Astrocyte of the cerebellum (primary cell): ENCODE measurements around the gene TXNDC11.

Experiments
- DNase-seq: peaks from one replicate; pipeline ENCODE4 v3.0.0-alpha.2; 2011; ENCODE audit warnings: low read depth
- H3K4me3 ChIP-seq: 2 replicates; pipeline ENCODE4 v1.5.1; 2011; ENCODE audit warnings: mild to moderate bottlenecking, low read depth, low read length, moderate library complexity
- in situ Hi-C: cut with HindIII; loops from 2 replicates; pipeline ENCODE4 v1.10.0; 2017; ENCODE audit warnings: low sequenced_read_pairs
- TF ChIP-seq, protein P1 (sequence below): IDR thresholded peaks from 2 replicates; pipeline ENCODE4 v1.5.1; 2012; ENCODE audit warnings: low read length, low read depth, moderate library complexity, mild to moderate bottlenecking; ENCODE audit errors: missing control alignments

TXNDC11 gene

DNA sequence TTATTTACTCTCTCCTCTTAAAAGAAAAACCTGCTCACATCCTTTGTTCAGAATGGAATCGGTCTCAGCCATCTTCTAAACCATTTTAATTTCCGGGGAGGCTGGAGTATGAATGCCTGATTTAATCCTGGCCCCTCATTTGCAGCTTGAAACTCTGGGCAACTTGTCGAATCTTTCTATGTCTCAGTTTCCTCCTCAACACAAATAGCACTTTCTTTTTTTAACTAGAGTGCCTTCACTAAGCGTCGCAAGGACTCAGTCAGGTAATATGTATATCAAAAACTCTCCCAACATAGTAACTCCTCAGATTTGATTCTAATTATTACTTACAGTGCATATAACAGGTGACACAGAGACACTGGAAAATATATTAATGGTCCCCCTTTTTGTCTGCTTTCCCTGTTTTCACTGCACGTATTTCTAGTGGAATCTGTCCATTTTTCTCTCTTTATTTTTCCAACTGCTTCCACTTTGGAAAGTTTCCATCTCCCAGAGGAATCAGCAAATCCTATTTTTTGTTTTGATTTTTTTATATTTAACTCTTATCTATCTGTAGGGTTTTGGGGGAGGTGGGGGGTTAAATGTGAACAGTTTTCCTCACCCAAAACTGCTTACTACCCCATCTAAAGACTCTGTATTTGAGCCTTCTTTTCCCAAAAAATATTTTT lies 55.8 kb downstream of the TXNDC11 start:
- in situ Hi-C loops, result no loop called here
- TF ChIP-seq, protein P1, sequence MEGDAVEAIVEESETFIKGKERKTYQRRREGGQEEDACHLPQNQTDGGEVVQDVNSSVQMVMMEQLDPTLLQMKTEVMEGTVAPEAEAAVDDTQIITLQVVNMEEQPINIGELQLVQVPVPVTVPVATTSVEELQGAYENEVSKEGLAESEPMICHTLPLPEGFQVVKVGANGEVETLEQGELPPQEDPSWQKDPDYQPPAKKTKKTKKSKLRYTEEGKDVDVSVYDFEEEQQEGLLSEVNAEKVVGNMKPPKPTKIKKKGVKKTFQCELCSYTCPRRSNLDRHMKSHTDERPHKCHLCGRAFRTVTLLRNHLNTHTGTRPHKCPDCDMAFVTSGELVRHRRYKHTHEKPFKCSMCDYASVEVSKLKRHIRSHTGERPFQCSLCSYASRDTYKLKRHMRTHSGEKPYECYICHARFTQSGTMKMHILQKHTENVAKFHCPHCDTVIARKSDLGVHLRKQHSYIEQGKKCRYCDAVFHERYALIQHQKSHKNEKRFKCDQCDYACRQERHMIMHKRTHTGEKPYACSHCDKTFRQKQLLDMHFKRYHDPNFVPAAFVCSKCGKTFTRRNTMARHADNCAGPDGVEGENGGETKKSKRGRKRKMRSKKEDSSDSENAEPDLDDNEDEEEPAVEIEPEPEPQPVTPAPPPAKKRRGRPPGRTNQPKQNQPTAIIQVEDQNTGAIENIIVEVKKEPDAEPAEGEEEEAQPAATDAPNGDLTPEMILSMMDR, result no peak
- DNase-seq, result no peak

DNA sequence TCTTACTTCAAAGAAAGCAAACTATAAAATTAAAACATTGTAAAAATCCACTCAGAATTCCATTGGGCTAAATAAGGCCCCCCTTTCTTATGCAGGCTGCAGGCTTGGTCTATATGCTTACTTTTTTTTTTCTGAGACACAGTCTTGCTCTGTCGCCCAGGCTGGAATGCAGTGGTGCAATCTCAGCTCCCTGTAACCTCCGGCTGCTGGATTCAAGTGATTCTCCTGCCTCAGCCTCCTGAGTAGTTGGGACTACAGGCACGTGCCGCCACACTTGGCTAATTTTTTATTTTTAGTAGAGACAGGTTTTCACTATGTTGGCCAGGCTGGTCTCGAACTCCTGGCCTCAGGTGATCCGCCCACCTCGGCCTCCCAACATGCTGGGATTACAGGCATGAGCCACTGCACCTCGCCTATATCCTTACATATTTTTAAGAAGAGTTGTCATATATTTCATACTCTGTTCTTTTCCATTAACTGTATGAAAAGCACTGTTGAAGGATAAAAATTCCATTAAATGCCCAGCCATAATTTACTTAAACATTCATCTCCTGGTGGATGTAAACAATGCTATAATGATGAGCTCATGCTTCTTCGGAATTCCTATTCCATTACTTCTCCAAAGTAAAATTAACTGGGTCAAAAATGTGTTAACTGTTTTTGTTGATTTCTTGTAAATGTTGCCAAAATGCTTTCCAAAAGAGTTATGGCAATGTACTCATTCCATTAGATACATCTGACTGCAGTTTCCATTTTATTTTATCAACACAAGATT lies 56.6 kb downstream of the TXNDC11 start:
- DNase-seq, result no peak
- in situ Hi-C loops, result no loop called here
- TF ChIP-seq, protein P1, result no peak
- H3K4me3 ChIP-seq, result no peak overlapping the region

More for the DNA sequence above, 55.8 kb downstream of the TXNDC11 start:
- H3K4me3 ChIP-seq, result no peak overlapping the region

DNA sequence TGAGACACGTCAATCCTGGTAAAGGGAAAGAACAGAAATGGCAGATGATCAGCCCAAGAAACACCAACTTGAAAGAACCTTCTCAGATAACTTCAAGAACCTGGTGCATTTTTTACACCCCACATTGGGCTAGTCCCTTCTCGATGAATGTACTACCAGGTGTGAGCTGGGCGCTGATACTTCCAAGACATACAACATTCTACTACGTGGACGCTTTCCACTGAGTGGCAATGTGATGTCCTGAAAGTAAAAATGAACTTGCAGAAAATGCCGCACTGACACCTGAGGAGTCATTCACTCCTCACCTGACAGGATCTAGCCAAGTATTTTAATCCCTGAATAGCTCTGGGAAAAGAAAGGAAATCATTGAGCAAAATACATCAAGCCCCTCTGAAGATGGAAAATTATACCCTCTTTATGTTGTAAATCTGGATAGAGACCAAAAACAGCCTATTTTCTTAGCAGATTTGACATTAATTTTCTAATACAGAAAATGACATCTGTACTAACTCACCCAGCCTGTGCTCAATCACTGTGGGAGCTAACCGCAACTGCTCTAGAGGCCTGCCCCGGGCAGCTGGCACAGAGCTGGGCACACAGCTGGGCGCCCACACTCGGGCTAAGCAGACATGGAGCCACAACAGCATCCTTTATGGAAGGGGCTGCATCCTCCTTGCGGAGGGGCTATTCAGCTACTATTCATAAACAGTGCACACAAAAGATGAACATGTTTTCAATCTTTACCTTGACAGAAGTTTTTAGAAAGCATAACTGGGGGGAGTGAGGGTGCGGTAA lies 58.2 kb downstream of the TXNDC11 start:
- no peak overlapping the region for H3K4me3 ChIP-seq
- in situ Hi-C loops, result no loop called here
- DNase-seq, result no peak
- TF ChIP-seq, protein P1, result no peak

DNA sequence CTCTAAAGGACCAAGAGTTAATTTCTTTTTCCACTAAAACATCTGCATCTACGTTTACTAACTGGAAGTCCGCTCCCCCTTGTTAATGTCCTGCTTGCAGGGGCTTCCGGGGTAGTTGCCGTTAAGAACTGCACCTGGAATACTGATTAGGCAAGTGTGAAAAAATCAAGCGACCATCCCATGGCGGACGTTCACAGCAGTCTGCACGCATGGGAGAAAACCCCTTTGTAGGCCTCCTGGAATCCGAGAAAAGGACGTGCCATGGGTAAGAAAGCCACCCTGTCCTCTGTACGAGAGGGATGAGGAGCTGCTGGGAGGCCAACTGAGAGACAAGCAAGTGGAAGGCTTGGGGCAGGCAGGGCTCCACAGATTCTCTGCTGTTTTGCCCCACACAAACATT lies 59.5 kb downstream of the TXNDC11 start:
- TF ChIP-seq, protein P1, result no peak
- in situ Hi-C loops, result no loop called here
- no peak overlapping the region for H3K4me3 ChIP-seq
- no peak for DNase-seq

DNA sequence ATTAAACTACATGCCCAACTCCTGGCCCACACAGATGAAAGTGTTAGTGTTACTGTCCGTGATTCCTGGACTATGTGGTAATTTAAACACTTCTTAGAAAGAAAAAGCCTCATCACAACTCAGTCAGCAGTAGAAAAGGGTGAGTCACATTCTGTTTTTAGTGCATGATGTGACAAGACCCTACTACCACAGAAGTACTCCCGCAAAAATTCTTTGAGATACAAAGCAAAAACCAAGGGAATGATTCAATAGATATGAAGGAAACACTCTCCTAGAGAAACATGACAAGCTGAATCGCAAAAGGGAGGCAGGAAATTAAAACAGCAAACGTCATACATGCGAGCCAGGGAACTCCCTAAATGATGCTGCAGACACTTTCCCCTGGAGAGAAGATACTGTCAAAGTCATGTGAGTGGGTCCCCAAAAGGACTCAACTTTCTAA lies 60.0 kb downstream of the TXNDC11 start:
- in situ Hi-C loops, result no loop called here
- peak; percentile 86 for DNase-seq
- TF ChIP-seq, protein P1, result no peak
- no peak overlapping the region for H3K4me3 ChIP-seq

DNA sequence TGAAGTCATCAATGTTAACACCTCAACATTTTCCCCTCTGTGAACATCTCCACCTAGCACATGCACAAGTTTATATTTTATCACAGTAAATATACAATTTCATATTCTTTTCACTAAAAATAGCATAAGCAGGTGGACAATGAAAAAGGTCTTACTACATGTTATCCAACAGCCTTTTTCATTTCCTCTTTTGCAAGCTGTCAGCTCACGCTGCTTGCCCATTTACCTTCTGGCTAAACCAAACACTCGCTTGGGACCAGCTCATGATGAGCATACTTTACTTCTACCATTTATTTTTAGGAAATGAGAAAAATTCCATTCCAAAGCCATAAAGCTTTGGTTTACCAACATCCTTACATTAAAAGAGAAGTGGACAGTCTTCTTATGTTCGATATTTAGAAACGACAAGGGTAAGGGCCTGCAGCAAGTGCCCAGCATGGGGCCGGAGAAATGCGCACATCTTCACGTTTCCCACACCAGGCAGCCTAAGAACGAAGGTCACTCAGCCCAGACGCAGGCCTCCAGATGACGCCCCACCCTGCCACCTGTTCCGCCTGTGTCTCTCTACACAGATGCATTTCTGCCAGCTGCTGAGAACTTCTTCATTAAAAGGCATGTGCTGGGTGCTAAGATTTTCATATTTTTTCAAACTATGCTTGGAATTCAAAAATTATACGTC lies 60.5 kb downstream of the TXNDC11 start:
- DNase-seq, result no peak
- TF ChIP-seq, protein P1, result no peak
- in situ Hi-C loops, result no loop called here
- no peak overlapping the region for H3K4me3 ChIP-seq
